ENCODE data around the gene CCDC152.
"Not testable (repeated sequence)": the region's sequence is repeated elsewhere in the genome, so short reads cannot be mapped to it uniquely, and the experiment has no call there.

CCDC152 gene

GRCh38 chr5:42756606-42757601 is at the start of gene CCDC152:
Gene CCDC152 (plus strand): TSS chr5:42756818. CDS start chr5:42759122, 2,304 bp downstream.
- peak in 23 of 51 donors; percentile 0 to 46 (median 12) for DNase-seq

GRCh38 chr5:42715785-42716184 is 40.8 kb upstream of the CCDC152 start:
- DNase-seq: no peak

GRCh38 chr5:42718591-42718990 is 38.0 kb upstream of the CCDC152 start:
- no peak for DNase-seq

GRCh38 chr5:42719034-42719433 is 37.6 kb upstream of the CCDC152 start:
- no peak for DNase-seq

GRCh38 chr5:42720251-42720650 is 36.4 kb upstream of the CCDC152 start:
- DNase-seq: no peak

DNA sequence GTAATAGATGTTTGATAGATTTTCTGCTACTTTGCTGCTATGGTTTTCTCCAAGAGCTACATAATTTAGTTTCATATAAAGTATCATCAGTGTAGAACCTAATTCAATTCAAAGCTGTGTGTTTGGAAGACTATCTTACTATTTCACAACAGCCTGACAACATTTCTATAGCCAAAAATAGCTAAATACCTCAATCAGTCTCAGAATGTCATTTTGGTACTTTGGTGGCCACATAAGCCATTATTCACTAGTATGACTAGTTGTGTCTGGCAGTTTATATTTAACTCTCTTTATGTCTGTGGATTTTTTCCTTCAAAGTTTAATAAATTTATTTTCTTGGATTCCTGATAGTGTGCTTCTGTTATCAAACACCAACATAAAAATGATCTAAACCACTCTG is 35.1 kb upstream of the CCDC152 start:
- no peak for DNase-seq

DNA sequence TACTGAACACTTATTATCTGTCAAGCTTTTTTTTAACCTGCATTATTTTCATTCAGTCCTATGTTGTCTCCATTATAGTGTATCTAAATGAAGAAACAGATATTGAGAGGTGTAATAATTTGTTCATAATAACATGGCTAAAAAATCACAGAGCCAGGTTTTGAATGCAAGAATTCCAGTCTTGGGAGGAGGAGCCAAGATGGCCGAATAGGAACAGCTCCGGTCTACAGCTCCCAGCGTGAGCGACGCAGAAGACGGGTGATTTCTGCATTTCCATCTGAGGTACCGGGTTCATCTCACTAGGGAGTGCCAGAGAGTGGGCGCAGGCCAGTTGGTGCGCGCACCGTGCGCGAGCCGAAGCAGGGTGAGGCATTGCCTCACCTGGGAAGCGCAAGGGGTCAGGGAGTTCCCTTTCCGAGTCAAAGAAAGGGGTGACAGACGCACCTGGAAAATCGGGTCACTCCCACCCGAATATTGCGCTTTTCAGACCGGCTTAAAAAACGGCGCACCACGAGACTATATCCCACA is 22.0 kb upstream of the CCDC152 start:
- DNase-seq: not testable (repeated sequence)

DNA sequence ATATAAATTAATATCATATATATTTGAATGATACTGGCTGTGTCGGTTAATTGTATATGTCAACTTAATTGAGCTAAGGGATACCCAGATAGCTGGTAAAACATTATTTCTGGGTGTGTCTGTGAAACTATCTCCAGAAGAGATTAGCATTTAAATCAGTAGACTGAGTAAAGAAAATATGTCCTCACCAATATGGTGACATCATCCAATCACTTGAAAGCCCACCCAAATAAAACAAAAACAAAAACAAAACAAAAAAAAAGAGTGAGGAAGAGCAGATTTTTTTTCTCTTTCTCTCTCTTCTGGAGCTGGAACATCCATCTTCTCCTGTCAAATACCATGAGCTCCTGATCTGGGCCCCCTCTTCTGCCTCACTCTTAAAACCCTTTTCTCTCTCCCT is 15.7 kb upstream of the CCDC152 start:
- no peak for DNase-seq

GRCh38 chr5:42745426-42745825 is 11.2 kb upstream of the CCDC152 start:
- peak in 5 of 51 donors; percentile 0 to 34 (median 9) for DNase-seq

- DNase-seq: no peak
Observed at GRCh38 chr5:42745856-42746255, 10.8 kb upstream of the CCDC152 start.

DNA sequence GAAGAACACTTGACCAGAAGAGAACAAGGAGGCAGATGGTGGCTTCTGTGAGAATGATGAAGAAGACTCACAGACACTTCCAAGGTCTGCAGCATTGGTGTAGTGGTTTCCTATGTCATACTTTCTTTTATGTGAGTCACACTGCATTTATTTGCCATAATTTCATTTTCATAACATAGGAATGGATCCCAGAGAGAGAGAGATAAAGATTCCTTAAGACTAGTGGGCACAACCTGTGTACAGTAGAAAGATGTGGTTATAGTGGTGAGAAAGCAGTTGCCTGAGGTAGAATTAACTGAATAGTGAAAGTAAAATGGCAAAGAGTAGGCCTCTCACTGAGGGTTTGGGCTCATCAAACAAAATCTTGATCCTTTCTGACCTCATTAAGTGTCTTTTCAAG is 7.6 kb upstream of the CCDC152 start:
- no peak for DNase-seq

GRCh38 chr5:42750507-42750906 is 6.1 kb upstream of the CCDC152 start:
- no peak for DNase-seq

DNA sequence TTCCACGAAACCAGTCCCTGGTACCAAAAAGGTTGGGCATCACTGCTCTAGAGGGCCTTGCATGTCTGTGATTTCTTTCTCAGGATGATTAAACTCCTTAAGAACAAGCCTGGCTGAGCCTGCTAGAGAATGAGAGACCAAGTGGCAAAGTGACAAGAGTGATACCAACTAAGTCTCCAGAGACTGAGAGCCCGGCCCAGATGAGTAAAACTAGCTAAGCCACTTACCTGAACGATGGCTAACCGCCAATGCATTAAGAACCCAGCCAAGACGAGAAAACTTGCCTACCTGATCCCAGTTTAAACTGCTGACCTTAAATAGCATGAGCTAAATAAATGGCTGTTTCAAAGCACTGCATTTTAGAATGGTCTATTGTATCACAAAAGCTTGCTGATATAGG is 5.6 kb upstream of the CCDC152 start:
- DNase-seq: no peak

DNA sequence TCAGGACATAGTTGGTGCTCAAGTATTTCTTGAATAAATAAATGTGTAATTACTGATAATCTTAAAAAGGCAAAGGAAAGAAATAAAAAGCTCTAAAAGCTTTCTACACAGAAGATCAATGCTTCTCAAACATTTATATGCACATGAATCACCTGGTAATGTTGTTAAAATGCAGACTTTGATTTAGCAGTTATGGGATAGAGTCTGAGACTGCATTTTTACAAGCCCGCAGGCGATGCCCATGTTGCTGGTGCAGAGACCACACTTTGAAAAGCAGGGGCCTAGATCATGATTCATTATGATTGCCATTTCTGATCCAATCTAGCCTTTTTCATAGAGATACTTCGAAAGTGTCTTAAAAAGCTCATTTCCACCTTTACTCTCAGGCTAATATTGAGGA is 3.5 kb upstream of the CCDC152 start:
- DNase-seq: no peak

DNA sequence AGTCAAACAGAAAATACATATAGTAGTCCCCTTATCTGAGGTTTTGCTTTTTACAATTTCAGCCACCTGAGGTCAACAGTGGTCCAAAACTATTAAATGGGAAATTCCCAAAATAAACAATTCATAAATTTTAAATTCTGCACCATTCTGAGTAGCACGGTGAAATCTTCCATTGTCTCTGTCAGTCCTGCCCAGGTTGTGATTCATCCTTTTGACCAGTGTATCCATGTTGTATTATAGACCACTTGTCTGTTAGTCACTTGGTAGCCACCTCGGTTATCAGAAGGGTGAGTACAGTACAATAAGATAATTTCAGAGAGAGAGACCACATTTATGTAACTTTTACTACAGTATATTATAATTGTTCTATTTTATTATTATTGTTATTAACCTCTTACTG is 2.8 kb downstream of the CCDC152 start:
- DNase-seq: no peak

GRCh38 chr5:42760426-42760825 is 3.8 kb downstream of the CCDC152 start:
- no peak for DNase-seq

DNA sequence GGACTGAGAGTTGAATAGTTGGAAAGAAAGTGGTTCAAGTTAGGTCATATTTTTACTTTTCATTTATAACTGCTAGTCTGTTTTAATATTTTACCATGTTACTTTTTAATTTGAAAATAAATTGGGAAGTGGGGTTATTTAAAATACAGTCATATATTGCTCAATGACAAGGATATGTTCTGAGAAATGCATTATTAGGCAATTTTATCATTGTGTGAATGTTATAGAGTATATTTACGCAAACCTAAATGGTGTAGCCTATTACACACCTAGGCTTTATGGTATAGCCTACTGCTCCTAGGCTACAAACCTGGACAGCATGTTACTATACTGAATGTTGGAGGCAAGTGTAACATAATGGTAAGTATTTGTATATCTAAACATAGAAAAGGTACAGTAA is 5.2 kb downstream of the CCDC152 start:
- no peak for DNase-seq

- peak in 1 of 51 donors; percentile 29 for DNase-seq
Observed at GRCh38 chr5:42767491-42768105, 11.0 kb downstream of the CCDC152 start.

- DNase-seq: no peak
Observed at GRCh38 chr5:42768106-42768504, 11.5 kb downstream of the CCDC152 start.

- DNase-seq: no peak
Observed at GRCh38 chr5:42770003-42770402, 13.4 kb downstream of the CCDC152 start.

- no peak for DNase-seq
Observed at GRCh38 chr5:42772265-42772993, 15.8 kb downstream of the CCDC152 start.

GRCh38 chr5:42779083-42779482 is 22.5 kb downstream of the CCDC152 start:
- DNase-seq: no peak
